ENCODE measurements around the gene RBP4. TPM values are rescaled to one million over a fixed set of nuclear protein-coding genes. Genes with fewer than 3 reads are reported as not detected.

Gene RBP4
- total RNA-seq, 1 experiment from 2014 or later: 1.1 TPM

- H3K4me3 ChIP-seq (ENCODE audit: insufficient read depth, low read depth, low read length): no peak overlapping the region
- DNase-seq: no peak
- peaks cover 49% of the 10 kb centered on the region for H3K27me3 ChIP-seq (ENCODE audit: control insufficient read depth, insufficient read depth, low read length)
- H3K36me3 ChIP-seq (replicated peaks; ENCODE audit: control insufficient read depth, insufficient read depth, low read length): no peaks in the 10 kb centered on the region
These were observed 733 bp upstream of the RBP4 start for GRCh38 chr10:93601774-93602162.

- DNase-seq: peak; percentile 73
These were observed 439 bp downstream of the RBP4 start for GRCh38 chr10:93600446-93601145.

GRCh38 chr10:93599778-93600177, 1.3 kb downstream of the RBP4 start:
- no peaks in the 10 kb centered on the region for H3K36me3 ChIP-seq (replicated peaks; ENCODE audit: control insufficient read depth, insufficient read depth, low read length)
- H3K27me3 ChIP-seq (ENCODE audit: control insufficient read depth, insufficient read depth, low read length): peaks cover 49% of the 10 kb centered on the region
- DNase-seq: no peak
- no peak overlapping the region for H3K4me3 ChIP-seq (ENCODE audit: insufficient read depth, low read depth, low read length)

More at GRCh38 chr10:93600446-93601145, 439 bp downstream of the RBP4 start:
- H3K27me3 ChIP-seq (ENCODE audit: control insufficient read depth, insufficient read depth, low read length): peaks cover 49% of the 10 kb centered on the region
- no peaks in the 10 kb centered on the region for H3K36me3 ChIP-seq (replicated peaks; ENCODE audit: control insufficient read depth, insufficient read depth, low read length)
- H3K4me3 ChIP-seq (ENCODE audit: insufficient read depth, low read depth, low read length): peak overlapping the region; percentile 52

- Histone ChIP-seq H3K27me3 (ENCODE audit: control insufficient read depth, insufficient read depth, low read length) (peaks cover 47% of the 10 kb centered on the region), H3K36me3 (replicated peaks; ENCODE audit: control insufficient read depth, insufficient read depth, low read length) (no peaks in the 10 kb centered on the region), H3K4me3 (ENCODE audit: insufficient read depth, low read depth, low read length) (no peak overlapping the region)
- DNase-seq: no peak
These were observed 1.7 kb downstream of the RBP4 start for GRCh38 chr10:93599335-93599734.

GRCh38 chr10:93598157-93598556, 2.9 kb downstream of the RBP4 start:
- H3K4me3 ChIP-seq (ENCODE audit: insufficient read depth, low read depth, low read length): no peak overlapping the region
- H3K36me3 ChIP-seq (replicated peaks; ENCODE audit: control insufficient read depth, insufficient read depth, low read length): no peaks in the 10 kb centered on the region
- DNase-seq: no peak
- peaks cover 40% of the 10 kb centered on the region for H3K27me3 ChIP-seq (ENCODE audit: control insufficient read depth, insufficient read depth, low read length)

- Histone ChIP-seq H3K36me3 (replicated peaks; ENCODE audit: control insufficient read depth, insufficient read depth, low read length) (no peaks in the 10 kb centered on the region), H3K4me3 (ENCODE audit: insufficient read depth, low read depth, low read length) (no peak overlapping the region), H3K27me3 (ENCODE audit: control insufficient read depth, insufficient read depth, low read length) (peaks cover 30% of the 10 kb centered on the region)
- DNase-seq: no peak
These were observed 3.9 kb downstream of the RBP4 start for GRCh38 chr10:93597075-93597599.

- H3K27me3 ChIP-seq (ENCODE audit: control insufficient read depth, insufficient read depth, low read length): peaks cover 24% of the 10 kb centered on the region
- H3K36me3 ChIP-seq (replicated peaks; ENCODE audit: control insufficient read depth, insufficient read depth, low read length): no peaks in the 10 kb centered on the region
- H3K4me3 ChIP-seq (ENCODE audit: insufficient read depth, low read depth, low read length): no peak overlapping the region
- peak; percentile 68 for DNase-seq
These were observed 4.5 kb downstream of the RBP4 start for GRCh38 chr10:93596539-93596938.

- Histone ChIP-seq H3K36me3 (replicated peaks; ENCODE audit: control insufficient read depth, insufficient read depth, low read length) (no peaks in the 10 kb centered on the region), H3K27me3 (ENCODE audit: control insufficient read depth, insufficient read depth, low read length) (peaks cover 14% of the 10 kb centered on the region), H3K4me3 (ENCODE audit: insufficient read depth, low read depth, low read length) (no peak overlapping the region)
- DNase-seq: no peak
These were observed 5.5 kb downstream of the RBP4 start for GRCh38 chr10:93595378-93596161.

GRCh38 chr10:93594518-93594917, 6.5 kb downstream of the RBP4 start:
- no peak for DNase-seq
- peaks cover 4% of the 10 kb centered on the region for H3K27me3 ChIP-seq (ENCODE audit: control insufficient read depth, insufficient read depth, low read length)
- H3K36me3 ChIP-seq (replicated peaks; ENCODE audit: control insufficient read depth, insufficient read depth, low read length): no peaks in the 10 kb centered on the region
- no peak overlapping the region for H3K4me3 ChIP-seq (ENCODE audit: insufficient read depth, low read depth, low read length)

- H3K27me3 ChIP-seq (ENCODE audit: control insufficient read depth, insufficient read depth, low read length): no peaks in the 10 kb centered on the region
- H3K36me3 ChIP-seq (replicated peaks; ENCODE audit: control insufficient read depth, insufficient read depth, low read length): no peaks in the 10 kb centered on the region
- H3K4me3 ChIP-seq (ENCODE audit: insufficient read depth, low read depth, low read length): no peak overlapping the region
- no peak for DNase-seq
These were observed 7.3 kb downstream of the RBP4 start for GRCh38 chr10:93593749-93594148.

- no peaks in the 10 kb centered on the region for H3K36me3 ChIP-seq (replicated peaks; ENCODE audit: control insufficient read depth, insufficient read depth, low read length)
- no peak overlapping the region for H3K4me3 ChIP-seq (ENCODE audit: insufficient read depth, low read depth, low read length)
- H3K27me3 ChIP-seq (ENCODE audit: control insufficient read depth, insufficient read depth, low read length): no peaks in the 10 kb centered on the region
- no peak for DNase-seq
These were observed 7.8 kb downstream of the RBP4 start for GRCh38 chr10:93593254-93593653.

GRCh38 chr10:93591065-93591808, 9.8 kb downstream of the RBP4 start:
- peak; percentile 46 for DNase-seq
- Histone ChIP-seq H3K36me3 (replicated peaks; ENCODE audit: control insufficient read depth, insufficient read depth, low read length) (no peaks in the 10 kb centered on the region), H3K4me3 (ENCODE audit: insufficient read depth, low read depth, low read length) (no peak overlapping the region), H3K27me3 (ENCODE audit: control insufficient read depth, insufficient read depth, low read length) (no peaks in the 10 kb centered on the region)

GRCh38 chr10:93590638-93591037, 10.4 kb downstream of the RBP4 start:
- H3K36me3 ChIP-seq (replicated peaks; ENCODE audit: control insufficient read depth, insufficient read depth, low read length): no peaks in the 10 kb centered on the region
- no peak for DNase-seq
- H3K27me3 ChIP-seq (ENCODE audit: control insufficient read depth, insufficient read depth, low read length): no peaks in the 10 kb centered on the region
- no peak overlapping the region for H3K4me3 ChIP-seq (ENCODE audit: insufficient read depth, low read depth, low read length)

GRCh38 chr10:93589648-93590562, 11.1 kb downstream of the RBP4 start:
- Histone ChIP-seq H3K27me3 (ENCODE audit: control insufficient read depth, insufficient read depth, low read length) (no peaks in the 10 kb centered on the region), H3K36me3 (replicated peaks; ENCODE audit: control insufficient read depth, insufficient read depth, low read length) (no peaks in the 10 kb centered on the region), H3K4me3 (ENCODE audit: insufficient read depth, low read depth, low read length) (no peak overlapping the region)
- DNase-seq: no peak
